GM19438 (cell line): ENCODE measurements around the gene GSE1.

ENCODE experiments used
- ATAC-seq: cut with Tn5 transposase; IDR thresholded peaks from one replicate; pipeline ENCODE4 v1.9.1; 2021; ENCODE audit warnings: low read depth; ENCODE audit not compliant: unreplicated experiment

GSE1 gene

DNA sequence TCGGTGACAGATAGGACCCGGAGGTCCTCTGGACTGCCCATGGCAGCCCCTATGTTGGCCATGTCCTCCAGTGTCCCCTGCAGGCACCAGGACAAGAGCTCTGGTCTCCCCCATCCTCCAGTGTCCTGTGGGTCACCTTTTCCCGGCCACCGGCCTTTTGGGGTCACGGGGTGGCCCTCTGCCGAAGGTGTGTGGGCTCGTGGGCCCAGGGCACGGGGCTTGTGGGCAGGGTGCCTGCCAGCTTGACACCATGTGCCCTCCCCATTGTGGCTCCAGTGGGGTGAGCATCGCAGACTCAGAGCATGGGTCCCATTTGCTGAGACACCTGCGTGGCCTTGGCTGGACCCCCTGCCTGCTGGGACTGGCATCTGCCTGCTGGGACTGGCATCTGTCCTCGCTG lies 18.1 kb downstream of the GSE1 start:
- ATAC-seq: no peak

- no peak for ATAC-seq
Measured at GRCh38 chr16:85631802-85632393, 18.8 kb downstream of the GSE1 start.

- ATAC-seq: no peak
Measured at GRCh38 chr16:85632709-85633437, 19.8 kb downstream of the GSE1 start.

DNA sequence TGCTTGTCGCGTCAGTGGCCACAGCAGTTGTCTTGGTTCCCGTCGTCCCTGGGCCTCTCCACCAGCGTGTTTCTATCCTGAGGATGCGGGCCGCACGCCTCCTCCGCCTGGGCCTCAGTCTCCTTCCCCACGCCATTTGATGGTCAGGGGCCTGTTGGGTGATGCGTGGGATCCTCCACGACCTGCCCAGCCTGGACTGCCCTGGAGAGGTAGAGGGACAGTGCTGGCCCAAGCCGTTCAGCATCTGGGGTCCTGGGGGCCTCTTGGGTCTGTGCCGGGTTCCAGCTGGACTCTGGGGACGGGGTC lies 20.3 kb downstream of the GSE1 start:
- ATAC-seq: no peak

DNA sequence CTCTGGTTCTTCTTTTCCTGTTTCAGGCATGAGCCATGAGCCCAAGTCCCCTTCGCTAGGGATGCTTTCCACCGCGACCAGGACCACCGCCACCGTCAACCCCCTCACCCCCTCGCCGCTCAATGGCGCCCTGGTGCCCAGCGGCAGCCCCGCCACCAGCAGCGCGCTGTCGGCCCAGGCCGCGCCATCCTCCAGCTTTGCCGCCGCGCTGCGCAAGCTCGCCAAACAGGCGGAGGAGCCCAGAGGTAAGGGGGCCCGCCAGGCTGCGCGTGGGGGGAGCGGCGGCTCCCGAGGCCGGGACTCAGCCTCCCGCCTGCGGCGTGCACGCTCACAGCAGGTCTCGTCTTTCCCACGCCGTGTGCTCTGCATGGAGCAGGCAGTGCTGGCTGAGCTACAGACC lies 20.8 kb downstream of the GSE1 start:
- no peak for ATAC-seq

DNA sequence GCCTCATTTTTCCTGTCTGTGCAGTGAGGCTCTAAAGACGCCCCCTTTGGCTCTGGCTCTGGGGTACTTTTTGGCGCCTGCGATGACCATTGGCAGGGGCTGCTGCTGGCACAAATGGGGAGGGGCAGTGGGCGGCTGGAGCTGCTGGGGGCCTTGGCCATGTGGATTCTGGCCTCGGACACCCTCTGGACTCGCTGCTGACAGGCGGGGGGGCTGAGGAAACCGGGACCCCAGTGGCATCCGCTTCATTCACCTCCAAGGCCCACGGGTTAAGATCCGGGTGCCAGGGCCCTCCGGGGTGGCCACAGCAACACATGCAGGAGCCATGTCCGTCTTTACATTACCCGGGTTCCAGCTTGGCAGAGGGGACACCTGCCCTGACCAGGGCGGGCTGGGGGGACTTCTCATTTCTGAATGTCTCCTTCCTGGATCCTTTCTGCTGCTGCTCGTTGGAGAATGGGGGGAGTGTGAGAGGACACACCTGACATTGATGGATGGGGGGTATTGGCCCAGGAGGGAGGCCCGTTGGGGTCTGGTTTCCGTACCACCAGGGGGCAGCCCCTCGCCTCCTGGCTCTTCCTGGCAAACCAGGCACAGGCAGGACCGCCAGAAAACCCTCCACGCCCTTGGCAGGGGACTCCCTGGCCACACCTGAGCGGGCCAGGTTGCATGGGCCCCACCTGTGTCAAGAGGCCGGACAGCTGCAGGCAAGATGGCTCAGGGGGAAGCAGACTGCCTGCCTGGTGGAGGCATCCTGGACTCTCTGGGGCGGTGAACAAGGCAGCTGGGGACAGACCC lies 21.8 kb downstream of the GSE1 start:
- ATAC-seq: no peak

DNA sequence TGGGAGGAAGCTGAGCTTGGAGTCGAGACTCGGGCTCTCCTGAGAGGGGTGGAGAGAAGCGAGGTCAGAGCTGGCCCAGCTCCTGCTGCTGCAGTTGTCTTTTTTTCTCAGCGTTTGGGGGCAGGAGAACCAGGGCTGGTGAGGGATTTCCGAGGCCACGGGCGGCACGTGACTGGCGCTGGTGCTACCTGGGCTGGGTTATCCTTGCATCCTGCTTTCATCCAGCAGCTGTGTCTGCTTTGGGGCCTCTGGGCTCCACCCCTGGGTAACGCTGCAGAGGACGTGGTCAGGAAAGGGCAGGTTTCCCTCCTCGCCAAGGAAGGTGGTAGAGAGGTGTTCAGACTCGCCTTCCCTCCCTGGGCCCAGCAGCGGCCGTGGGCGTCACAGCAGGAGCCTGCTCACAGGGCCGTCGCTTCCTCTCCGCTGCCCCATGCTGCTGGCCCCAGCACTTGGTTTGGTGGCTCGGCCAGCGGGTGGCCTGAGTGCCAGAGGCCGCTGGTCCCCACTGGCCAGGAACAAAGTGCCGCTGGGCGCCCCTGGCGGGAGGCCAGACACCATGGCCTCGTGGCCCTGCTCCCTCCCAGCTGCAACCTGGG lies 22.5 kb downstream of the GSE1 start:
- no peak for ATAC-seq

DNA sequence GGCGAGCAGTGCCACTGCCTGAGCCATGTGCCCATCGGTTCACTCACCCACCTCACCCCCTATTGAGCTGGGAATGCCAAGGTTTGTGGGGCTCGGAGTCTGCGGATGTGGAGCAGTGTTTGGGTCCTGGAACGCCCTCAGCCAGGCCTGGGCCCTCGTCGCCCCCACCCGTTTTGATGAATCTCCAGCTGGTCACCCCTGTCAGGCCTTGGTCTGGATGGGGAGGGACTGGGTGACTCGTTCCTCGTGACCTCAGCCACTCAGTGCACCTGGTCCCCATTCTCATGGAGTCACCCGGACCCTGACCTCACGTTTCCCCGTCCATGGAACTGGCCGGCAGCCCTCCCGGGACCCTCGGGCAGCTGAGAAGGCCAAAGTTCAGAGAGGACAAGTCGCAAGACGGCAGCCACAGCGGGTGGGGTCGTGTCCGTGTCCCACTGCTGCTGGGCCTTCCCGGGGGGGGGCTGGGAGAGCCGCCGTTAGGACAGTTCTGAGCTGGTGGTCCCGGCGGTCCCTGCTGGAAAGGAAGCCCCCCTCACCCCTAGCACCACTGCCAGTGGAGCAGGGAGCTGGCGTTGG lies 23.2 kb downstream of the GSE1 start:
- no peak for ATAC-seq

GRCh38 chr16:85637061-85637807 lies 24.1 kb downstream of the GSE1 start:
- ATAC-seq: no peak

DNA sequence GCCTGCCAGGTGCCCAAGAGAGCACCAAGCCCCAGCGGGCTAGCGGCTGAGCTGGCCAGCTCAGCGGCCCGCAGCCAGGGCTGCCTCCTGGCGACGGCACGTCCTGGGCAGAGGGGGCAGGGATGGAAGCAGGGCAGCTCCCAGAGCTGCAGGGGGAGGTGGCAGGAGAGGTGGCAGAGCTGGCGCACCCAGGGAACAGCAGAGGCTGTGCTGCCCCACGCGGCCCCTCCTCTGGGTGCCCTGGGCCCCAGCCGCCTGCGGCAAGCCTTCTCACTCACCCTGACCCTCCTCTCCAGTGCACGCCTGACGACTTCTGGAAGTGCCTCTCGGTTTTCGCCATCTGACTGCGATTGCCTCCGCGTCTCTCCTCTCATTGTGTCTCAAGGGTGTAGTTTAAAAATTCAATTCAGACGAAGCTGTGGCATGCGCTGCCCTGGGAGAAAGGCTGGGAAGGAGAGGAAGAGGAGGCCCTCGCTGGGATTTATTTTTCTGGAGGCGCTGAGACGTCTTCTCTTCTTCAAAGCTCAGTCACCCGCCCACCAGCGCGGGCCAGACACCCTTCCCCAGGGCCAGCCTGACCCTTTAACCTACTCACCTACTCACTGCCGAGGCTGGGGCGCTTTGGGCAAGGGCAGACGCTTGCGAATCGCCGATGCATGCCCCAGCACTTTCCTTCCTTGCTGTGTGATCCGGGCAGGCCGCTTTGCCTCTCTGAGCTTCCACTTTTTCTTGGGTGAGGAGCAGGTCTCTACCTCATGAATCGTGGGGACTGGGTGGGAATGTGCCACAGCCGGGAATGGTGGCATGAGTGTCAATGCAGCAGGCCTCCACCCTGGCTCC lies 24.9 kb downstream of the GSE1 start:
- no peak for ATAC-seq

DNA sequence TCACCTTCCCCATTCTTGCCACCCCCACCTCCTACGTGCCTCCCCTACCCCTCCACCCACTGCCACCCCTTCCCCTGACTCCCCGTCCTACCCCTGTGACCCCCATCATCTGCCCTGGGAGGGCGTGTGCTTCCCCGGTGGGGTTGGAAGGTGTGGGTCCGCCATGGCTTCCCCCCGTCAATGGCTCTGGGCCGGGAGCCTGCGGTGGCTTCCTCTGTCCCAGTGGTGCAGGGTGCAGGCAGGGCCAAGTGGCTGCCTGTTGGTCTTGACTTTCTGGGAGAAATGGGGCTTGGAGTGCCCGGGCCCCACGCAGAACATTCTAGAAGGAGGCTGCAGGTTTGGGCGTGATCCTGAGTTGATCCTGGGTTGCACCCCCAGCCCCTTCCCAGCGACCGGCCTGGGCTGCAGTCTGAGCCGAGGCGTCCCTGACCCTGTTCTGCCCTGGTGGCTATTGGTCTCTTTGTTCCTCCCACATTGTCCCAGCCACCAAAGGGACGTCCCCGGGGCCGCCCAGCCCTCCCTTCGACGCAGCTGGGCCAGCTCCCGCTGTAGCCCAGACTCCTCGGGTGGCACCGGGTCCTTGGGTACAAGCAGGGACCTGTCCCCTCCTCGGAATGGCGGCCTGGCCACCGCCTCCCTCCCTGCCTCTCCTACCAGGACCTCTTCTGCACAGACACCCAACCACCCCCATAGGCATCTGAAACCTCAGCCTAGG lies 25.7 kb downstream of the GSE1 start:
- no peak for ATAC-seq

GRCh38 chr16:85639529-85640253 lies 26.6 kb downstream of the GSE1 start:
- ATAC-seq: no peak

DNA sequence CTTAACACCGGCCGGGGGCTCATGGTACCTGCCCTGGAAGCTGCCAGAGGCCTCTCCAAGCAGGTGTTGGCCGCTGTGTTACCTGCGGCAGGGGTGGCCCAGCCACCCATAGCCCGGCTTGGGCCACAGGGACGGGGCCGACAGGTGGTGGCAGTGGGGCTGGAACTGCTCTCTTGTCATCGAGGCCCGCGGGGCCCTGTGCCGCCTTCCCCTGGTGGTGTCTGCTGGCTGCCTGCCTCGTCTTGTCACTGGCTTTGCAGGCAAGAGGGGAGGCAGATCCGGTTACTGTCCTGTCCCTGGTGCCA lies 27.1 kb downstream of the GSE1 start:
- ATAC-seq: no peak

GRCh38 chr16:85640585-85640984 lies 27.5 kb downstream of the GSE1 start:
- ATAC-seq: no peak

DNA sequence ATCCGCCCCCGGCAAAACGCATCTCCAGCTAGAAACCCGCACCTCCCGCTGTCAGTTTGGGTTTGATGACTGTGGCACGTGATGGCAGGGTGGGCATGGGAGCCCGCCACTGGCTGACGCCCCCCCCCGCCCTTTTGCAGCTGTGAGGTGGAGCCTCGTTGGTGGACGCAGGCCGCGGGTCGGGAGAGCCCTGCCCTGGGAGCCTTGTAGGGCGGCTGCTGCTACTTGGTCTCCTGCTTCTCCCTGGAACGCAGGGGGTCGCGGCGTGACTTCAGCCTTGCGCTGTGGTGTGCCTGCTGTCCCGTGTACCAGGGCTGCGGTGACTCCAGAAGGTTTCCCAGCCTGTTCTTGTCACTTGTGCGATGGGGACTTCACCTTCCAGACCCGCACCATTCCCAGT lies 28.2 kb downstream of the GSE1 start:
- no peak for ATAC-seq

DNA sequence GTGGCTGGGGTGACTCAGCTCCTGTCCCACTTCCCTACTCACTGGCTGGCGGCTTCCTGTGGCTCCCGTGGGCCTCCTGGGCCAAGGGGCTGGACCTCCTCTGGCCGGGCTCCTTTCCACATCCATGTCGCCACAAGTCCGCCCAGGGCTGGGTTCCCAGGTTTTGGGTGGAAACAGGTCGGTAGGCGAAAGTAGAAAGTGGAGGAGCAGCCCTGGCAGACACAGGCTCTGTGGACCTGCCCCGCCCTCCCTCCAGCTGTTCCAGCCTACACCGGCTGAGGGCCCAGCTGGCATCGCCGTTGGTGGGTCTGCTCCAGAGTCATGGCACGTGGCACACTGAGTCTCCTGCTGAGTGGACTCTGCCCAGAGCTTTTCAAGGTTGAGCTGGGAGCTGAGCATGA lies 28.7 kb downstream of the GSE1 start:
- no peak for ATAC-seq

DNA sequence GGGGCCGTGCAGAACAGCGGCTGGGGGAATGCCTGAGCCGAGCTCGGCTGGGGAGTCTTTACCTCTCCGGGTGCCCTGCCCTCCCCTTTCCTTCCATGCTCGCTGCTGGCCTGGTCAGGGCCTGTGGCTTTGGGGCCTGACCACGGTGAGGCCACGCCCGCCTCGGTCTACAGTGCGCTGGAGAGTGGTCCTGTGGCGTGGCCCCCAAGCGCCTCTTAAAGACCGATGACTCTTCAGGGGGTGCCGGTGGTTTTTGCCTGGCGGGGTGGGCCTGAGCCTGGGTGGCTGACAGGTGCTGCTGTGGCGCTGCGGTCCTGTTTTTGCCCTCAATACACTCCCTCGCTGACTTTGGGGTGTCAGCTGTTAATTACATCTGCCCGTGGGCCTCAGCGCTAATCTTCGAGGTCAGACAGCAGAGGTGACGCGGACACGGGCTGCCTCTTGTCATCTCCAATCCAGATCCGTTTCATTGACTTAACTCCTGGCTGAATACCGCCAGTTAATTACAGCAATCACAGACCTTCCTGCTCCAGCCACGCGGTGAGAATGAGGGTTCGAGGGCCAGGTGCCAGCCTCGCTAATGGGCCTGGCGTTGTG lies 29.7 kb downstream of the GSE1 start:
- no peak for ATAC-seq

DNA sequence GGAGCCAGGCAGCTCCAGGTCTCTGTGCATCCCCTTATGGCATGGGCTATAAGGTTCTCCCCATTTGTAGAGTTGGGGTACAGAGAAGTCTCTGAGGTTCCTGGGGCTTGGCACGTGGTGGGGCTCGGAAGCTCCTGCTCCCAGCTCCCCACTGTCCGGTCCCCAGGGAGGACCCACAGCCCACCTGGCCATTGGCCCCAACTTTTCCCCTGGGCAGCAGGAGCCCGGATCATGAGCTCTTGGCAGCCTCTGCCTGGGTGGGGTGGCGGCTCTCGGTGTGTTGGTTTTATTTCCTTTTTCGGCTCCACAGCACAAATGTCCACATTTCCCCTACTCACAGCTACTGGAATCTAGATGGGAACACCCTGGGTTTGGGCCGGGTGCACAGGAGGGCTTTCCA lies 30.5 kb downstream of the GSE1 start:
- ATAC-seq: no peak
